ENCODE results near the gene PDLIM4.

GRCh38 chr5:132257131-132258101 is at the start of gene PDLIM4:
- TF ChIP-seq CTCF (IDR thresholded peaks at IDR 0.05), result no peak
- no peak for TF ChIP-seq POLR2A (IDR thresholded peaks at IDR 0.05)
